HG03469 (cell line): Measurements from ENCODE around the gene MPPED1.

Experiments
- ATAC-seq: cut with Tn5 transposase; IDR thresholded peaks from one replicate; pipeline ENCODE4 v1.9.1; 2021; ENCODE audit warnings: mild to moderate bottlenecking, moderate library complexity, moderate number of reproducible peaks; ENCODE audit not compliant: unreplicated experiment

The MPPED1 gene

GRCh38 chr22:43443152-43443471 lies 31.3 kb downstream of the MPPED1 start:
- ATAC-seq: no peak

DNA sequence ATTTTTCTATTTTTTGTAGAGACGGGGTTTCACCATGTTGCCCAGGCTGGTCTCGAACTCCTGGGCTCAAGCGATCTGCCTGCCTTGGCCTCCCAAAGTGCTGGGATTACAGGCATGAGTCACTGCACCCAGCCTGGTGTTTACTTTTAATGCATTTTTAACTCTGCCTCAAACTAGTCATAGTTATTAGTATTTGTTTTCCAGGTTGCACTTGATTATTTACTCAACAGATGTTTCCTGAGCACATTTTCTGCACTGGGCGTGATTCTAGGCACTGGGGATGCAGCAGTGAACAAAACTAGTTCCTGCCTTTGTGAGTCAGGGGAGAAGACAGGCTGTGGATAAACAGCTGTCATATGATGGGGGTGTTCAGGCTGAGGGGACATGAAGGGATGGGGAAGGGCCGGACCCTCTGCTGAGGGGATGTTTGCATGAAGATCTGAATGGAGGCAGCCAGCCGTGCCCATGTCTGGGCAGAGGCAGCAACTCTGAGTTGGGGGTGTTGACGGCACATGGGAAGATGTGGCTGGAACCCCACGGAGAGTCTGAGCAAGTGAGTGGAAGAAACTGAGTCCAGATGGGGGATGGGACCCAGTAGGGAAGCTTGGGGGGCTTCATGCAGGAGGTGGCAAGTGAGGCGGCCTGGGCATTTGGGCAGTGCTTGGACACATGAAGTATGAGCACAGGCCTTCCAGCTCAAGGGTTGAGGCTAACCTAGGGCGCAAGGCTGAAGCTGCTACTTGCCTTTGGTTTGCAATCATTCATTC lies 34.4 kb downstream of the MPPED1 start:
- ATAC-seq: no peak

GRCh38 chr22:43446916-43447315 lies 35.1 kb downstream of the MPPED1 start:
- ATAC-seq: no peak

GRCh38 chr22:43447380-43447779 lies 35.6 kb downstream of the MPPED1 start:
- ATAC-seq: no peak

- no peak for ATAC-seq
Observed at GRCh38 chr22:43448048-43448447, 36.2 kb downstream of the MPPED1 start.

DNA sequence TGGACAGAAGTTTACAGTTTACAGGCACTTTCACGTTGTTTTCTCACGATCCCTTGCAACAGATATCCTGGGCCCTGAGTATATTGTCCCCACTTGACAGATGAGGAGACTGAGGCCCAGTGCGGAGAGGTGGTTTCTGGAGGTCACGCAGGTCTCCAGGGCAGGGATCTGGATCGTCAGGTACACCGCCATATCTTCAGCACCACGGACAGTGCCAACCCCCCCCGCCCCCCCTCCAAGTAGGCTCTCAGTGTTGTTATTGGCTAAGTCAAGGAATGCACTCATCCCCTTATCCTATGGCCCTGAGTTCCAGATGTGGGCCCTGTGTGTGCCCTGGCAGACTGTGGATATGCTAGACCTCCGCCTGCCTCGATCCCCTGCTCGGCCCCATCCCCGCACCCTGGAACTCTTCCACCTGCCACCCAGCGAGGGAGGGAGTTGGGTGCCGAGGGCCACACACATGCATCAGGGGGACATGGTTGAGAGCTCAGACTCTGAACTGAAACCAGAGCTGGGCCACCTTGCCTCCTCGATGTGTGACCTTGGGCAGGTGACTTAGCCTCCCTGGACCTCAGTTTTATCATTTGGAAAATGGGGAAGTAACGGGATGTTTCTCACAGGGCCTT lies 37.5 kb downstream of the MPPED1 start:
- no peak for ATAC-seq

GRCh38 chr22:43449831-43450225 lies 38.0 kb downstream of the MPPED1 start:
- no peak for ATAC-seq

- no peak for ATAC-seq
Observed at GRCh38 chr22:43451371-43452050, 39.7 kb downstream of the MPPED1 start.

GRCh38 chr22:43455846-43456245 lies 44.0 kb downstream of the MPPED1 start:
- no peak for ATAC-seq

DNA sequence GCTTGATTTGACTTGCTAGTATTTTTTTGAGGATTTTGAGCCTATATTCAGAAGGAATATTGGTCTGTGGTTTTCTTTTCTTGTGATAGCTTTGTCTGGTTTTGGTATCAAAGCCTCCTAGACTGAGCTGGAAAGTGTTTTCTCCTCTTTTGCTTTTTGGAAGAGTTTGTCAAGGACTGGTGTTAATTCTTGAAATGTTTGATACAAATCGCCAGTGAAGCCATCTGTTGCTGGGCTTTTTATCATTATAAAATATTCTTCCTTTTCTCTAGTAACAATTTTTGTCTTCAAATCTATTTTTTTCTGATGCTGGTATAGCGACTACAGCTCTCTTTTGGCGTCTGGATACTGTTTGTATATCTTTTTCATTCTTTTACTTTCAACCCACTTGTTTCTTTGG lies 45.2 kb downstream of the MPPED1 start:
- ATAC-seq: no peak

DNA sequence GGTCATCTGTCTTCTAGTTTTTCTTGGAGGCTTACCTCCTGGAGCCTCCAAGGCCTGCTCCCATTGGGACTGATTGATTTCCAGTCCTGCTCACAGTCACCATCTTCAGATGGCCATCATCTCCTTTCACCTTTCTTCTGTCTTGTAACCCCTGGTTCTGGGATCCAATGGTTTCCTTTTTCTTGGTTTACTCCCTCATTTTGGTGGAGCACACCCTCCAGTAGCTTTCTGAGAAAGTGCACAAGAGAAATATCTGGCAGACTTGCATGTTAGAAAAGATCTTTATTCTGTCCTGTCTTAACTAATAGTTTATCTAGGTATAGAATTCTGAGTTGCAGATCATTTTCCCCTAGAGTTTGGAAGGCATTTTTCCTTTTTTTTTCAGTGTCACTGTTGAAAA lies 50.9 kb downstream of the MPPED1 start:
- no peak for ATAC-seq

- no peak for ATAC-seq
Observed at GRCh38 chr22:43464809-43465208, 53.0 kb downstream of the MPPED1 start.

- no peak for ATAC-seq
Observed at GRCh38 chr22:43465291-43466015, 53.6 kb downstream of the MPPED1 start.

- no peak for ATAC-seq
Observed at GRCh38 chr22:43466710-43467109, 54.9 kb downstream of the MPPED1 start.

DNA sequence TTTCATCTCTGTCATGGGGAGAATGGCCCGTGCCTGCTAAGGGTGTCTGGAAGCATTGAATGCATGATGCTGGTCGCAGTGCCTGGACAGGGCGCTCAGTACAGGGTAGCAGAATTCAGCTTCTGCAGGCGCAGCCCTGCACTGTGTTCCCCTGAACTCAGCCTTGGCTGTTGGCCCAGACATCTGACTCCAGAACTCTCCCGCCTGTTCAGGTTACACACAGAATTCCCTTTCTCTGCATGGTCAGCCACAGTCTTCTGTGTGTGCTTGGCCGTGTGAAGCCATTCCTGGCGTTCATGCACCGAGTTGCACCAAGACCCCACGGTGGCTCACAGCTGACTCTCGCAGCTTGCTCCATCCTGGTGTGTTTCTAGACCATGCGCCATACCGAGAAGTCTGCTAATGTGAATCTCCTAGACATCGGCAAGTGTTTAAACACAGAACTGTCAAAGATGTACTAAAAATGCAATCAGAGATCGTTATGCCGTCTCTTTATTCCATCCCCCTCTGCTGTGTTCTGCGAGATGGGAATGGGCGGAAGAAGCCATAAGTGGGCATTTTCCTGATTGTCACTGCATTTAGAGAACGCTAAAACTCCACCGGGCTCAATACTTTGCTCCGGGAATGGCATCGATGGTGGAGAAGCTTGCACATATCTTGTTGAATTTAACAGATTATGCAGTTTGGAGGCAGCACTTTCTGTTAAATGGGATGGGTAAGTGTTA lies 55.6 kb downstream of the MPPED1 start:
- ATAC-seq: no peak

- ATAC-seq: no peak
Observed at GRCh38 chr22:43470253-43470652, 58.4 kb downstream of the MPPED1 start.

DNA sequence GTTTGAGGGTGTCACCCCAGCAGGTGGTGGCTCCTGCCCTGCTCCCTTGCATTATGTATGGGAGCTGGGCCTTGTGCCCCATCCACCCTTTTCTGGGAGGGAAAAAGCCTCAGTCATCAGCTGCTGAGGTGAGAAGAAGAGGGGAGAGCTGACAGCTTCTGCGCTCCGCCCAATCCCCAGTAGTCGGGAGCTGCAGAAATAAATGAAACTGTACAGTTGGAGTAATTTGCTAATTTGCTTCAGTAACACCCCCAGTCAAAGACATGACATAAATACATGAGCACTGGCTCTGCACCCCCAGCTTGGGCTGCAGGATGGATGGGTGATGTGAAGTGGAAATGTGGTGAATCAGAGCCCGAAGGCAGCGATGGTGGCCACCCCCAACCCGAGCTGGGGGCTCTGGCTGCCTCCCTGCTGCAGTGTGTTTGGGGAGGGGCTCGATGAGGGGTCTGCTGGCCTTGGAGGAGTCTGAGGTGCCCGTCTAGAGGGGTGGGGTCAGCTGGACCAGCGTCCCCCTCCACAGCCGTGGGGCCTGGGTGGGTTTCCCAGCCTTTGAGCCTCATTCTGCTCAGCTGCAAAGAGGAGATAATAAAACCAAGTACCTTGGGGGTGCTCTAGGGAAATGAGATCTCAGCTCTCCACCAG lies 59.2 kb downstream of the MPPED1 start:
- no peak for ATAC-seq

DNA sequence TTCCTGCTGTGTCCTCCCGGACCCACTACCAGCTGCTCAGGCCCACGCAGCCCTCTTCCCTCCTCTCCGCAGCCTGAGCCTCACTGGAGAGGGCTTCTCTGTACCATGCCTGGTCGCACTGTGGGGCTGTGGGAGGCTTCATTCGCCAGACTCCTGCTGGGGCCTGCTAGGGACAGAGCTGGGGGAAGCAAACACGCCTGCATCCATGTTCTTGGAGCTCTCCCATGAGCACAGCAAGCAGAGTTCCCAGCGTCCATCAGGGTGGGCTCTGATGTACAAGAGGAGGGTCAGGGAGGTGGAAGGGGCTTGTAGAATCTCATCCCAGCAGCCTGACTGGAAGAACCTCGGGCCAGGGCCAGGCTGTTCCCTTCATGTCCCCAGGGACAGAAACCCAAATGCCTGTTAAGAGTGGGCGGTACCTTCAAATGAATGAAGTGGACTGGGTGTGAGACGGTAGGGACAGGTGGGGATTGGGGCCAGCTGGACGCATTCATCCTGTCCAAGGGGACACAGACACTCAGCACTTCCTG lies 59.9 kb downstream of the MPPED1 start:
- no peak for ATAC-seq

GRCh38 chr22:43473031-43473430 lies 61.2 kb downstream of the MPPED1 start:
- no peak for ATAC-seq

DNA sequence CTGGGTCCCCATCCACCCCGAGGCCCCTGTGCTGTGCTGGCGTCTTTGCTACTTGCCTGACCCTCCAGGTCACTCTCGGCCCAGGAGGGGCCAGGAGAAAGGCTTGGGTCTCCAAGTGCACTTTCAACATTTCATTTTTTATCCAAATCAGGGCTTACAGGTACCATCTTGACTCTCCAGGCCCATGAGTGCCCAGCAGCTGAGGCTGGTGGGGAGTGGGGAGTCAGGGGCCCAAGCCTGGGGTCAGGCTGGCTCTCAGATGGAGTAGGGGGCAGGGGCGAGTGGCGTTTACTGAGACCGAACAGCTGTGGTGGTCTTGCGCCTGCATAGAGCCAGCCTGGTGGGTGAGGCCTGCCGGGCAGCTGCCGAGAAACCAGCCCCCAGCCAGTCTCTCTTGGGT lies 61.6 kb downstream of the MPPED1 start:
- ATAC-seq: no peak
